Spleen (tissue), 7 donors: ENCODE data around the gene EDIL3.

Experiments
- CTCF ChIP-seq, 11 experiments: fragments of 200-600 bp in 7 of 11; fragments of 450-650 bp in 4 of 11; sonication (generic) in 4 of 11; IDR thresholded peaks in 8 of 11; conservative IDR thresholded peaks in 3 of 11; 1 replicate in 7 of 11; 2 replicates in 4 of 11; pipeline versions ENCODE4 v1.4.0 to v1.8.0; 2016 to 2021; ENCODE audit warnings: antibody characterized with exemption in 11 of 11, inconsistent platforms in 4 of 11, mild to moderate bottlenecking in 1 of 11
- POLR2A ChIP-seq, 3 donors: fragments of 450-650 bp; IDR thresholded peaks; one replicate each; pipeline ENCODE4 v1.5.1; 2017; ENCODE audit warnings: antibody characterized with exemption in 3 of 3, mild to moderate bottlenecking in 1 of 3
- POLR2AphosphoS5 ChIP-seq, 3 donors: sonication (generic); formaldehyde crosslinking; IDR thresholded peaks; one replicate each; pipeline ENCODE4 v1.5.1; 2017; ENCODE audit warnings: antibody characterized with exemption in 3 of 3
- donor health status: DM: no; HTN: no; CAD: no; lungs with moderate emphysema.
- donor health status: DM: no; HTN: no; CAD: no.
- donor health status: DM: no; HTN: no; CAD: no.

GRCh38 chr5:84384604-84385575, at the start of gene EDIL3:
- no peak for TF ChIP-seq POLR2A (IDR thresholded peaks at IDR 0.05)
- no peak for TF ChIP-seq CTCF (IDR thresholded peaks at IDR 0.05 in 8 of 11, conservative IDR thresholded peaks at IDR 0.05 in 3 of 11)
- no peak for TF ChIP-seq POLR2AphosphoS5 (IDR thresholded peaks at IDR 0.05)
